H9 (cell line): ENCODE measurements around the gene TMEM186. TPM values are rescaled to one million over a fixed set of nuclear protein-coding genes. Genes with fewer than 3 reads are reported as not detected.

ENCODE experiments used
- DNase-seq: peaks from one replicate; pipeline ENCODE4 v3.0.0-alpha.2; 2017
- H2AFZ ChIP-seq: one replicate; pipeline ENCODE4 v1.6.1; 2013; ENCODE audit warnings: mild to moderate bottlenecking, low read length, control low read depth, moderate library complexity
- H2AK5ac ChIP-seq: 2 replicates; pipeline ENCODE4 v1.6.1; 2013; ENCODE audit warnings: low read length, control low read depth, mixed read lengths; ENCODE audit not compliant: insufficient read length
- H2BK120ac ChIP-seq: one replicate; pipeline ENCODE4 v1.6.1; 2013; ENCODE audit warnings: low read depth, mild to moderate bottlenecking, low read length, control low read depth, inconsistent platforms; ENCODE audit not compliant: poor library complexity, severe bottlenecking
- H2BK12ac ChIP-seq: 2 replicates; pipeline ENCODE4 v1.6.1; 2013; ENCODE audit warnings: low read length, control low read depth, mixed read lengths, low read depth; ENCODE audit not compliant: insufficient read length
- H2BK15ac ChIP-seq: 2 replicates; pipeline ENCODE4 v1.6.1; 2013; ENCODE audit warnings: low read depth, low read length, control low read depth
- H2BK20ac ChIP-seq: one replicate; pipeline ENCODE4 v1.6.1; 2013; ENCODE audit warnings: low read depth, mild to moderate bottlenecking, low read length, control low read depth, inconsistent platforms; ENCODE audit not compliant: poor library complexity, severe bottlenecking
- H2BK5ac ChIP-seq: 2 replicates; pipeline ENCODE4 v1.6.1; 2013; ENCODE audit warnings: low read length, control low read depth, mixed read lengths; ENCODE audit not compliant: insufficient read length
- H3K14ac ChIP-seq: 2 replicates; pipeline ENCODE4 v1.6.1; 2013; ENCODE audit warnings: low read length, control low read depth; ENCODE audit not compliant: insufficient read depth
- H3K18ac ChIP-seq: 2 replicates; pipeline ENCODE4 v1.6.1; 2013; ENCODE audit warnings: low read depth, mild to moderate bottlenecking, mixed read lengths, low read length, control low read depth; ENCODE audit not compliant: insufficient read length
- H3K23ac ChIP-seq: 2 replicates; pipeline ENCODE4 v1.6.1; 2013; ENCODE audit warnings: low read length, control low read depth, mixed read lengths, low read depth; ENCODE audit not compliant: insufficient read length
- H3K23me2 ChIP-seq: 2 replicates; pipeline ENCODE4 v1.6.1; 2013; ENCODE audit warnings: low read depth, mild to moderate bottlenecking, mixed read lengths, low read length, control low read depth; ENCODE audit not compliant: insufficient read length, poor library complexity, severe bottlenecking
- H3K27ac ChIP-seq: 2 replicates; pipeline ENCODE4 v1.5.1; 2013; ENCODE audit warnings: low read length, control low read depth, mixed read lengths, low read depth; ENCODE audit not compliant: insufficient read length
- H3K27me3 ChIP-seq: 2 replicates; pipeline ENCODE4 v1.6.1; 2013; ENCODE audit warnings: low read length, control low read depth, inconsistent platforms; ENCODE audit not compliant: insufficient read depth
- H3K4ac ChIP-seq: 2 replicates; pipeline ENCODE4 v1.6.1; 2013; ENCODE audit warnings: low read depth, mild to moderate bottlenecking, control low read depth, inconsistent platforms, low read length, moderate library complexity
- H3K4me1 ChIP-seq: 2 replicates; pipeline ENCODE4 v1.6.1; 2013; ENCODE audit warnings: low read length, control low read depth, inconsistent platforms; ENCODE audit not compliant: insufficient read depth
- H3K4me2 ChIP-seq: 2 replicates; pipeline ENCODE4 v1.6.1; 2013; ENCODE audit warnings: low read length, control low read depth, mixed read lengths; ENCODE audit not compliant: insufficient read length, insufficient read depth
- H3K56ac ChIP-seq: 2 replicates; pipeline ENCODE4 v1.6.1; 2013; ENCODE audit warnings: low read depth, mild to moderate bottlenecking, mixed read lengths, low read length, control low read depth; ENCODE audit not compliant: insufficient read length
- H3K79me1 ChIP-seq: 2 replicates; pipeline ENCODE4 v1.6.1; 2013; ENCODE audit warnings: low read depth, mild to moderate bottlenecking, moderate library complexity, low read length, control low read depth, inconsistent platforms; ENCODE audit not compliant: insufficient read depth, poor library complexity, severe bottlenecking
- H3K79me2 ChIP-seq: 2 replicates; pipeline ENCODE4 v1.6.1; 2013; ENCODE audit warnings: low read length, control low read depth, inconsistent platforms; ENCODE audit not compliant: insufficient read depth
- H3K9ac ChIP-seq: 2 replicates; pipeline ENCODE4 v1.6.1; 2013; ENCODE audit warnings: low read length, control low read depth, mixed read lengths; ENCODE audit not compliant: insufficient read length; ENCODE audit errors: extremely low read depth
- H3K9me3 ChIP-seq: one replicate; pipeline ENCODE4 v1.6.1; 2013; ENCODE audit warnings: low read depth, low read length, inconsistent platforms; ENCODE audit not compliant: control insufficient read depth
- H3T11ph ChIP-seq: one replicate; pipeline ENCODE4 v1.6.1; 2013; ENCODE audit warnings: mild to moderate bottlenecking, low read length, control low read depth, inconsistent platforms
- H4K20me1 ChIP-seq: one replicate; pipeline ENCODE4 v1.6.1; 2013; ENCODE audit not compliant: control insufficient read depth, insufficient read length, insufficient read depth
- H4K5ac ChIP-seq: 2 replicates; pipeline ENCODE4 v1.6.1; 2013; ENCODE audit warnings: low read depth, mild to moderate bottlenecking, mixed read lengths, low read length, control low read depth; ENCODE audit not compliant: insufficient read length
- H4K8ac ChIP-seq: replicated peaks from 2 replicates; pipeline ENCODE4 v1.6.1; 2013; ENCODE audit warnings: low read length, control low read depth, mixed read lengths, low read depth; ENCODE audit not compliant: insufficient read length
- H4K91ac ChIP-seq: 2 replicates; pipeline ENCODE4 v1.6.1; 2013; ENCODE audit warnings: low read depth, mild to moderate bottlenecking, moderate library complexity, mixed read lengths, low read length, control low read depth; ENCODE audit not compliant: insufficient read length
- H3K27ac Mint-ChIP-seq, 3 experiments: 2 replicates in 2 of 3; 3 replicates in 1 of 3; pipeline ENCODE4 v1.8.0; 2020 to 2021; ENCODE audit warnings: mixed read lengths in 3 of 3, mild to moderate bottlenecking in 1 of 3, moderate library complexity in 1 of 3
- H3K27me3 Mint-ChIP-seq: 2 replicates; pipeline ENCODE4 v1.8.0; 2021; ENCODE audit warnings: low read depth, mild to moderate bottlenecking, moderate library complexity, mixed read lengths
- H3K36me3 Mint-ChIP-seq, 3 experiments: 2 replicates in 2 of 3; 3 replicates in 1 of 3; pipeline ENCODE4 v1.8.0; 2020 to 2021; ENCODE audit warnings: low read depth in 3 of 3, mixed read lengths in 3 of 3; ENCODE audit not compliant: insufficient read depth in 1 of 3
- H3K4me1 Mint-ChIP-seq, 2 experiments: 2 replicates each; pipeline ENCODE4 v1.8.0; 2020; ENCODE audit warnings: mixed read lengths in 2 of 2
- H3K4me3 Mint-ChIP-seq, 2 experiments: 2 replicates in 1 of 2; 3 replicates in 1 of 2; pipeline ENCODE4 v1.8.0; 2020 to 2021; ENCODE audit warnings: mild to moderate bottlenecking in 2 of 2, mixed read lengths in 2 of 2, moderate library complexity in 1 of 2
- H3K9me3 Mint-ChIP-seq, 2 experiments: 2 replicates in 1 of 2; 3 replicates in 1 of 2; pipeline ENCODE4 v1.8.0; 2020; ENCODE audit warnings: mild to moderate bottlenecking in 2 of 2, mixed read lengths in 2 of 2, moderate library complexity in 1 of 2
- WGBS: extraction: QIAGEN DNeasy Blood & Tissue Kit; methylation state at CpG from one replicate; pipeline ENCODE4 v1.1.7; 2013; ENCODE audit warnings: missing lambda C conversion rate, low lambda C conversion rate, mixed read lengths; ENCODE audit not compliant: insufficient read length; ENCODE audit errors: extremely low coverage; 5-methylcytosine and 5-hydroxymethylcytosine counted together
- total RNA-seq: library from RNA; stranded (reverse); gene quantifications from 2 replicates; pipeline ENCODE4 v1.2.1, GENCODE V29; 2021
- TF ChIP-seq, protein P1 (sequence below): fragments of 200-600 bp; sonication (generic); conservative IDR thresholded peaks from 3 replicates; pipeline ENCODE4 v1.8.0; 2021; ENCODE audit warnings: antibody characterized with exemption, mild to moderate bottlenecking

Gene TMEM186
- total RNA-seq, 1 experiment from 2014 or later = 9.6 TPM

DNA sequence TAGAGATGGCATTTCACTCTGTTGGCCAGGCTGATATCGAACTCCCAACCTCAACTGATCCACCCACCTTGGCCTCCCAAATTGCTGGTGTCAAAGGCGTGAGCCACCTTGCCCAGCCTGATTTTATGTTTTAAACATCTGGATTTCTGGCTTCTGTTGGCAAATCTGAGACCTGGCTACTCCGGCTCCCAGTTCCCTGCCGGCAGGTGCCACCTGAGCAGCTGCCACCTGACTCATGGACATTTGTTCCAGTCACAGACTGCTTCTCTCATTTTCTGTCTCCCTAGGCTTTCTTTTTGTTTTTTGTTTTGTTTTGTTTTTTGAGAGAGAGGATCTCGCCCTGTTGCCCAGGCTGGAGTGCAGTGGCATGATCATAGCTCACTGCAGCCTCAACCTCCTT lies 9.8 kb upstream of the TMEM186 start:
- WGBS = no CpG with 5 or more reads among the region's 5 CpGs
- Histone ChIP-seq H3T11ph (no peak overlapping the region), H3K18ac (no peak overlapping the region), H4K91ac (no peak overlapping the region), H3K9me3 (no peaks in the 10 kb centered on the region), H4K8ac (no peak overlapping the region), H3K9ac (no peak overlapping the region), H2AFZ (no peak overlapping the region), H2BK20ac (no peak overlapping the region), H3K27ac (no peak overlapping the region), H4K5ac (no peak overlapping the region), H3K4me2 (no peak overlapping the region), H3K27me3 (no peaks in the 10 kb centered on the region), H3K56ac (no peak overlapping the region), H3K4me1 (no peaks in the 10 kb centered on the region), H3K4ac (no peak overlapping the region), H3K79me2 (no peaks in the 10 kb centered on the region), H3K14ac (no peak overlapping the region), H2BK15ac (no peak overlapping the region), H2BK5ac (no peak overlapping the region), H2AK5ac (no peak overlapping the region), H2BK12ac (no peak overlapping the region), H3K23me2 (no peaks in the 10 kb centered on the region), H3K23ac (no peak overlapping the region), H4K20me1 (no peaks in the 10 kb centered on the region), H2BK120ac (no peak overlapping the region), H3K79me1 (no peaks in the 10 kb centered on the region)
- H3K36me3 Mint-ChIP-seq = peaks cover 54 to 95% (median 83%) of the 10 kb centered on the region in 3 experiments; a peak in 6 of 7 replicates
- H3K27ac Mint-ChIP-seq = no peak overlapping the region
- no peak overlapping the region for H3K4me3 Mint-ChIP-seq
- TF ChIP-seq, protein P1, sequence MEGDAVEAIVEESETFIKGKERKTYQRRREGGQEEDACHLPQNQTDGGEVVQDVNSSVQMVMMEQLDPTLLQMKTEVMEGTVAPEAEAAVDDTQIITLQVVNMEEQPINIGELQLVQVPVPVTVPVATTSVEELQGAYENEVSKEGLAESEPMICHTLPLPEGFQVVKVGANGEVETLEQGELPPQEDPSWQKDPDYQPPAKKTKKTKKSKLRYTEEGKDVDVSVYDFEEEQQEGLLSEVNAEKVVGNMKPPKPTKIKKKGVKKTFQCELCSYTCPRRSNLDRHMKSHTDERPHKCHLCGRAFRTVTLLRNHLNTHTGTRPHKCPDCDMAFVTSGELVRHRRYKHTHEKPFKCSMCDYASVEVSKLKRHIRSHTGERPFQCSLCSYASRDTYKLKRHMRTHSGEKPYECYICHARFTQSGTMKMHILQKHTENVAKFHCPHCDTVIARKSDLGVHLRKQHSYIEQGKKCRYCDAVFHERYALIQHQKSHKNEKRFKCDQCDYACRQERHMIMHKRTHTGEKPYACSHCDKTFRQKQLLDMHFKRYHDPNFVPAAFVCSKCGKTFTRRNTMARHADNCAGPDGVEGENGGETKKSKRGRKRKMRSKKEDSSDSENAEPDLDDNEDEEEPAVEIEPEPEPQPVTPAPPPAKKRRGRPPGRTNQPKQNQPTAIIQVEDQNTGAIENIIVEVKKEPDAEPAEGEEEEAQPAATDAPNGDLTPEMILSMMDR = no peak
- H3K4me1 Mint-ChIP-seq = no peaks in the 10 kb centered on the region
- no peaks in the 10 kb centered on the region for H3K9me3 Mint-ChIP-seq
- no peaks in the 10 kb centered on the region for H3K27me3 Mint-ChIP-seq
- no peak for DNase-seq
